NCI-H187 (cell line): ENCODE data around the gene RPRD1B.
"Not testable (repeated sequence)": the region's sequence is repeated elsewhere in the genome, so short reads cannot be mapped to it uniquely, and the experiment has no call there.

Experiments
- DNase-seq, 2 experiments: peaks; one replicate each; lab custom pipeline; 2025; lab: John Stamatoyannopoulos, UW

Gene RPRD1B

GRCh38 chr20:38073307-38074071 is 39.9 kb downstream of the RPRD1B start:
- no peak for DNase-seq

GRCh38 chr20:38075161-38075998 is 41.8 kb downstream of the RPRD1B start:
- no peak for DNase-seq

- no peak for DNase-seq
Measured at GRCh38 chr20:38076548-38076947, 43.0 kb downstream of the RPRD1B start.

- DNase-seq: no peak
Measured at GRCh38 chr20:38078084-38078483, 44.5 kb downstream of the RPRD1B start.

- DNase-seq: no peak
Measured at GRCh38 chr20:38079353-38079752, 45.8 kb downstream of the RPRD1B start.

DNA sequence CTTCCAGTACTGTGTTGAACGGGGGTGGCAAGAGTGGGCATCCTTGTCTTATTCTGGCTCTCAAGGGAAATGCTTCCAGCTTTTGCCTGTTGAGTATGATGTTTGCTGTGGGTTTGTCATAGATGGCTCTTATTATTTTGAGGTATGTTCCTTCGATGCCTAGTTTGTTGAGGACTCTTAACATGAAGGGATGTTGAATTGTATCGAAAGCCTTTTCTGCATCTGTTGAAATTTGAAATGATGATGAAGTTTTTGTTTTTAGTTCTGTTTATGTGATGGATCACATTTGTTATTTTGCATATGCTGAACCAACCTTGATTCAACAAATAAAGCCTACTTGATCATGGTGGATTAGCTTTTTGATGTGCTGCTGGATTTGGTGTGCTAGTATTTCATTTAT is 48.0 kb downstream of the RPRD1B start:
- DNase-seq: no peak

DNA sequence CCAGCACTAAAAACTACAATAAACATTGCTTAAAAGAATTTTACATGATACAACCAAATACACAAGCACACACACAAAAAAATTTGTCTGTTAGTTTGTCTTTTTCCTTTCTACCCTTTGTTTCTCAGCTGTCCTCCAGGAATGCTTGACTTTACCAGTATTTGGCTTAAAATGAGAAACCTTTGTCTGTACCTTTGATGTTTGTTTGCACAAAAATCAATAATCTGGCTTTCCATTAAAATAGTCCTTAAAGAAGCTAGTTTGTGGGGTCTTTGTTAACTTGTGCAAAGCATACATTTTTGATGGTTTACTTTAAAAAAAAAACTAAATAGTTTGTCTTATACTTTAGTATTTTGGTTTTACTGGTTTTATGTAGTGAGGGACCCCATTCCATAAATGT is 49.3 kb downstream of the RPRD1B start:
- DNase-seq: no peak

DNA sequence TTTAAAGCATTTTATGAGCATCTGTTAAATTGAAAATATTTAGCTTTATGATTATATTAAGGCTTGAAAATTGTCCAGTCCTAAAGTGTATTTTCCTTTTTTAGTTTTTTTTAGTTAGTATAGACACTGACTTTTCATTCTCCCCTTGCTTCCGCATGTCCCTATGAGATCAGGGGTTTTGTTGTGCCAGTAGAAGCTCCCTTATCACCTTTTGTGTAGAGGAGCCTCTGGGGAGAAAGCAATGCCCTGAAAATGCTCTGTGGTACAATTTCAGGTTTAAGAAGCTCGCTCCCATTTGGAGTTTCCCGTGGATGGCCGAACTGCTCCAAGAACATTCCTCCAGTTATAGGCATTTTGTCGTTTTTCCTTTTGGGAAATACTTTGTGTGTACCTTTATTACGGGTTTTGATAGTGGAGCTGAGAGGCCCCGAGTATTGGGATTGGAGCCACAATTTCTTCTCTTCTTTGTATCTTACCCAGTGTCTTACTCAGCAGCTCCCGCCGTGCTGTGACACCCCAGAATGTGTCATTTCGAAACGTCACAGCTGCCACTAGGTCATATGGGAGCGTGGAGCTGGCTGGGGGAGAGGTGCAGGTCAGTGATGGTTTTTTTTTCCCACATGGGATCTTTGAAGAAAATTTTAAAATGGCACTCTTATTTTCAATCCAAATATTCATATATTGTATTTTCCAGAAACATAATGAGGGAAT is 49.9 kb downstream of the RPRD1B start:
- no peak for DNase-seq

DNA sequence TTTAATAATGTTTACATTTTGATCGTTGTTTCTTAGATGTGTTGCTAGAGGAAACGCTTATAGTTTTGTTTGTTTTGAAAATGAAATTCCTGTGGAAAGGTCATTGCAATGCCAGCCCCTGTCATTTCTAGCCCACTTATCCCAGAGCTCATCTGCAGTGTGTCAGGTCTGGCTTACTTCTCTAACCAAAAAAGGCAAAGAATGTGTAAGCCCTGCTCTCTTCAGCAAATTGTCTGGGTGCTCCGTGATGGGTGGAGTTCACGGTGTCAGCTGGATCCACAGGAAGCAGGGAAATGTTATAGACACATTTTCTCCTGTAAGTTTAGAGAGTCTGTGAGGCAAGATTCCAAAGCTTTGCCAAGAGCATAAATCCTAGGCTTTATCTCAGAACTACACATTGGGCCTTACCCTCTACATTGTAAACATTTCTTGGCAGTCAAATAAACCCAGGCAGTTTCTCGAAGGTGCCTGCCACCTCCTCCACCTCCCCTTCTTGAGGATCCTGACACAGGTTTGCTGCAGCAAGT is 50.9 kb downstream of the RPRD1B start:
- DNase-seq: no peak

DNA sequence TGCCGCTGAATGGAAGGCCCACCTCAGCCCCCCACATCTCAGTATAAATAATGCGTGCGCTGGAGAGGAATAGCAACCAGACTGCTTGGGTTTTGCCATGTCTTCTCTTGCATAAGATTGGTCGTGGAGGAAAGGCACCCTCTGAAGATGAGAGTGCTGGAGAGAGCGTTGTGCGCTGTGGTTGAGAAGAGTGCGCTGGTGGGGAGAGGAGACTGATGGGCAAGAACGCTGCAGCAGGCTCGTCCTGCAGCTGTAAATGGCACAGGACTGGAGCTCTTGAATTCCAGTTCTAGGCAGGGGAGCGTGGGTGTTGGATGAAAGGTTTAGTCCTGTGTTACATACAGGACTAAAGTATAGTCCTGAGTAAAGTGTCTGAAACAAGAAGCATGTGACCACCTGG is 51.5 kb downstream of the RPRD1B start:
- no peak for DNase-seq

- DNase-seq: no peak
Measured at GRCh38 chr20:38089500-38089899, 56.0 kb downstream of the RPRD1B start.

DNA sequence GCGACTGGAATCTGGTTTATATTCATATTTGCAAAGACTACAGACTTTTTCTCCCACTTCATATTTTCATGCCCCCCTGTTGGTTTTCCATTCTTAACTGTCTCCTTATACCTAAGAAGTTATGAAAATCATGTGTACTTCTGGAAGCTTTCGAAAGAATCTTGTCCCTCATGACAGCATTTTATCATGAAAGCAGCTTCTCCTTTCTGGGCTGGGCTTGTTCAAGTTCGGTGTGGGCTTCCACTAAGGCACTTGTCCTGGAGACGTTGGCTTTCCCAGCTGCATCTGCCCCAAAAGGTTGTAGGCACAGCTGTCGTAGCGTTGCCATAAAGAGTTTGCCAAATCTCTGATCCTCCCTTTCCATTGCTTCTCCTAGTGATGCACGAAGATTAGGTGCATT is 56.5 kb downstream of the RPRD1B start:
- no peak for DNase-seq

GRCh38 chr20:38091441-38092216 is 58.1 kb downstream of the RPRD1B start:
- no peak for DNase-seq

DNA sequence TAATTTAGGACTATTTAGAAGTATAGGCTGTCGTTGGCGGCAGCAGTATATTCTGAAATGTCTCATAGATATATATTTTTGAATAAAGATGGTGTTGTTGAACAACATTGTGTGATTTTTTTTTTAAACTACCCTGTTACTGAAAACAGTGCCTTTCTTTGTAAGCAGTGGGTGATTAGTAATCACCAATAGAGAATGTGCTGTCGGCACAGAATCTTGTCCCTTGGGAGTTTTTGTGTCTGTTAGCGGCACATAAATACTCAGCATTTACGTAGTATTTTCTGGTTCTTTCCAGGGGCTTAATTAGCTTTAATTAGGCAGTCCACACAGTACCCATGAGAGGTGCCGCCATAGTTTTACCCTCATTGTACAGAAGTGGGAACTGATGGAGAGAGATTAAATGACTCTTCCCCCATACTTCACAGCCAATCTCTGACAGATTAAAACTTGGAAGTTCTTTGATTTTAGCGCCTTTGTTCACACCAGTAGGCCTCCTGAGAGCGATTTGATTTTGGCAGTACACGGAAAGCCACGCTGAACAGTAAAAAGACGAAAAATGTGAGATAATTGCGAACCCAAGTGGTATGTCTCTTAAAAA is 58.8 kb downstream of the RPRD1B start:
- no peak for DNase-seq

- no peak for DNase-seq
Measured at GRCh38 chr20:38092915-38093314, 59.4 kb downstream of the RPRD1B start.

DNA sequence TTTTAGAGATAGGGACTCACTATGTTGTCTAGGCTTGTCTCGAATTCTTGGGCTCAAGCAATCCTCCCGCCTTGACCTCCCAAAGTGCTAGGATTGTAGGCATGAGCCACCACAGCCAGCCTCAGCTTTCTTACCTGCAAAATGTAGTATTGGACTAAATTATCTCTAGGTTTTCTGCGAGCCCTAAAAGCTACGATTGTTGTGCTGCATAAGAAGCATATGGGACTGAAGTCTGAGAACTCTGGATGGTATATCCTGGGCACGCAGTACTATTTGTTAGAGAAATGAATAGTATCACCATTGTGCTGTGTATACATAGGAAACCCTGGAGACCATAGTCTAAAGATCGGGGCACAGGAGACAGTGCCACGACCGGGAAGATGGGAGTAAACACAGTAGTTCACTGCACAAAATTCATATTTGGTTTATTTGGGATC is 60.1 kb downstream of the RPRD1B start:
- no peak for DNase-seq

DNA sequence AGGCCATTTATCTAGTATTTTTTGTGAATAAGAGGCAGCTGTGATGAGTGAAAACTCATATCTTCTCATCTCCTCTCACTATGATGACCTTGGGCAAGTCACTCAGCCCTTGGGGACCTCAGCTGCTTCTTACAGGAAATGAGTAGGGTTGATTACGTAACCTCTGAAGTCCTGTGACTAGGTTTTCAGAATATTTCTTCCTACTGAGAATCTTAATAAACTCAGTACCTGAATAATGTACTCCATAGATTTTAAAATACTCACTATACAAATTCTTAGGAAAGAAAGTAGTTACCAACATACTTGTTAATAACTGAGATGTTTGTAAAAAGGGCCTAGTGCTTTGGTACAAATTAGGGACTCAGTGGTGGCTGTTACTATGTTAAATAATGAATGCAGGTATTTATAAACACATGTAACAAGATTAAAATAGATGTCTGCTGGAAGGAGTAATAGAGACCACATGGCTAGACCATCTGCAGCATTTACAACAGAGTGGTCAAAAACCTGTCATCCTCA is 60.9 kb downstream of the RPRD1B start:
- DNase-seq: no peak

GRCh38 chr20:38095017-38095686 is 61.6 kb downstream of the RPRD1B start:
- DNase-seq: no peak

- DNase-seq: no peak
Measured at GRCh38 chr20:38098952-38099351, 65.4 kb downstream of the RPRD1B start.

DNA sequence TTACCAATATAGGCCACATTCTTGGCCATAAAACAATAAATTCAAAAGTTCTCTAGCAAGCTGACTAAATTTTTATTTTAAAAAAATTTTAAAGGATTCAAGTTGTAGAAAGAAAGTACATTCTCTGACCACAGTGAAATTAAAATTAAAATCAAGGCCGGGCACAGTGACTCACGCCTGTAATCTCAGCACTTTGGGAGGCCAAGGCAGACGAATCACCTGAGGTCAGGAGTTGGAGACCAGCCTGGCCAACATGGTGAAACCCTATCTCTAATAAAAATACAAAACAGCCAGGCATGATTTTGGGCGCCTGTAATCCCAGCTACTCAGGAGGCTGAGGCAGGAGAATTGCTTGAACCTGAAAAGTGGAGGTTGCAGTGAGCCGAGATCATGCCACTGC is 68.7 kb downstream of the RPRD1B start:
- not testable (repeated sequence) for DNase-seq
